GM18508 (cell line): ENCODE measurements around the gene TNIP1.

ENCODE experiments used
- ATAC-seq: cut with Tn5 transposase; IDR thresholded peaks from one replicate; pipeline ENCODE4 v1.9.1; 2021; ENCODE audit warnings: moderate number of reproducible peaks; ENCODE audit not compliant: insufficient read depth, unreplicated experiment

Gene TNIP1

DNA sequence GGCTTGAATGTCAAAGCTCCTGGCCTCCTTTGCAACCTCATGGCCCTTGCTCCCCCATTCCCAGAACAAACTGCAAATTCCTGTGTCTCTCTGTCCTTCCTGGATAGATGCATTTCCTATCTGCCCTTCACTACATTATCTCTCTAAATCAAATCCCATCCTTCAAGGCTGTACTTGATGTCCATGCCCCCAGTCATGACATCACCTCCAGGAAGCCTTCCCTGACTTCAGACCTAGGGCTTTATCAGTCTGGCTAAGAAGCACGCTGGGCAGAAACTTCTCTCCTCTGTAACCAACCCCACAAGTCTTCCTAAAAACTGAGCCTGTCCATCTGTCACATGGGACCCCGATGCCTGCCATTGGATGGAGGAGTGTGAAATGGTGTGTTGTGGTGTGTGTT is 25.7 kb upstream of the TNIP1 start:
- no peak for ATAC-seq

DNA sequence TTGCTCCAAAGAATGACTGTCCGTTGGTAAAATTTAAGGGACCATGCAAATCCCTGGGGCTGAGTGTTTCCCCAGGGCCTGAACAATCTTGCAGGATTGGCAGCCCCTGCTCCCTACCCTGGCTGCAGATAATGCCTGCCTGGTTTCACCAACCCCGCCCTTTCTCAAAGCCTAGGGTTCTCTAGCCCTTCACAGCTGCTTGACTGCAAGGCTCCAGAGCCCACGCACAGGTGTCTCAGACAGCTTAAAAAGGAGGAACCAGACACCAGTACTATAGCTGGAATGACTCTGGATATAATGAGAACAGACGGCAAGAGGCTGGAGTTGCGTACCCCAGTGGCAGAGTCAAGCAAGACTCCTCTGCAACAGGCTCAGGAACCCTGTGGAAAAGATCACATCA is 25.2 kb upstream of the TNIP1 start:
- no peak for ATAC-seq

DNA sequence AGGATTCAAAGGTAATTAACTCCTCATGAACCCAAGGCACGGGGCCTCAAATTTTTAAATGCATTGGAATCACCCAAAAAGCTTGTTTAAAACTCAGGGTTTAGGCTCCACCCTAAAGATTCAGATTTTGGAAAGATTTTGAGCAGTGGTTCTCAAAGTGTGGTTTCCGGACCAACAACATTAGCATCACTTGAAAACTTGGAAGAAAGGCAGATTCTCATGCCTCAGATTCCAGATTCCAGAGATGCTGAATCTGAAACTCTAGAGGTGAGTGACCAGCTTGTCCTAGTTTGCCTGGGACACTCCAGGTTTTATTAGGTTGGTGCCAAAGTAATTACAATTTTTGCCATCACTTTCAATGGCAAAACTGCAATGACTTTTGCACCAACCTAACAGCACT is 24.7 kb upstream of the TNIP1 start:
- ATAC-seq: no peak

DNA sequence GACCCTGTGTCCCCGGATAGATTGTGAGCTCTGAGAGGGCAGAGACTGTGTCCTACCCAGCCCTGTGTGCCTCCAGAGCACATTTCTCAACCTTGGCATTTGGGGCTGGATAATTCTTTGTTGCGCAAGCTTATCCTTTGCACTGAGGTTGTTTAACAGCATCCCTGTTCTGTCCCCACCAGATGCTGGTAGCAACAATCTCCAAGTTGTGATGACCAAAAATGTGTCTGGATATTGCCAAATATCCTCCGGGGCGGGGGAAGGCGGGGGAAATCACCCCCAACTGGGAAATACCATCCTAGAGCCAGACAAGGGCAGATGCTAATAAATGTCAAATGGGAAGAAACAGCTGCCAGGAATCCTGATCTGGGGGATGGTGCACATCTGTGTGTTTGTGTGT is 24.0 kb upstream of the TNIP1 start:
- ATAC-seq: no peak

DNA sequence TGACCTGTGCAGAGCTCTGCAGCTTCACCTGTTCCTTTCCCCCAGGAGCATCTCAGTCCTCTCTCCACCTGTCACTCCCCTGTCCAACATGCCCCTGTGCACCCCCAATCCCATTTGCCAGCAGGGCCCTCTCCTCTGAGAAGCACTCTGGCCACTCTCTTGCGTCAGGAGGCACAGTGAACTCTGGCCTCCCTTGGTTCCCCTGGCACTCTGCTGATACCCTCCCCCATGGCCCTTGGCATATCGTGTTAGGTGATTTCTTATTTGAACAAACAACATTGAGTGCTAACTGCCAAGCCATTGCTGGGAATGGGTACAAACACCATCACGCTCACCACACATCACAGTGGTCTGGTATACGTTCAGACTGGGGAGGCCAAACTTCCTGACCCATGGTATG is 20.9 kb upstream of the TNIP1 start:
- ATAC-seq: no peak

DNA sequence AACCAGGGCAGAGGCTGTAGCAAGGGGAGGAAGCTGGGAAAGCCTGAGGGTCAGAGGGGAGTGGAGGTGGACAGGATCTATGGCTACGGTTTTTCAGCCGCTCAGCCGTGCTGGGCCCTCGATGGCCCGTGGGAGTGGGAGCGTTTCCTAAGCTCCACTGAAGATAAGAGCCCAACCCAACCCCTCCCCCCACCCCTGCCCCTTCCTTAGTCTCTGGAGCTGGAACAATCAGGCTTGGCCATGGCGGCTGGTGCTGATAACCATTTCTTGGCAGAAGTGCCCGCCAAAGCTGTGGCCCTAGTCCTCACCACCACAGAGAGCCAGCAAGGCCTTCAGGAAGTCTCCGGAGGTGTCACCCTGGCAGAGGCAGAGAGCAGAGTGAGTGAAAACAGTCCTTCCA is 20.3 kb upstream of the TNIP1 start:
- ATAC-seq: no peak

DNA sequence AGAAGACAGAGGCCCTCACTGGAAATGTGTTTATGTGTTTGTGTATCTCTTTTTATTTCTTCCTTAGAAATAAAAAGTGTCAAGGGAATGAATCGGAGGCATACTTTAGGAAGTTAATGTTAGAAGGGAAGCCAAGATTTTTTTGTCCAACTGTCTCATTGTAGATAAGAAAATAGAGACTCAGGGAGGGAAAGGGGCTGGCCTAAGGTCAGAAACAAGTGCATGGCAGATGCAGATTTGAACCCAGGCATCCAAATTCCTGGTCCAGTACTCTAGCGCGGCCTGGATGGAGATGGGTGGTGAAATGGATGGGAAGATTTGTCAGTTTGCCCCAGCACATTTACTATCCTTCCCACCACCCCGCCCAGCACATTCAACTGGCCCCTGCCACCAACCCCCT is 19.8 kb upstream of the TNIP1 start:
- no peak for ATAC-seq

DNA sequence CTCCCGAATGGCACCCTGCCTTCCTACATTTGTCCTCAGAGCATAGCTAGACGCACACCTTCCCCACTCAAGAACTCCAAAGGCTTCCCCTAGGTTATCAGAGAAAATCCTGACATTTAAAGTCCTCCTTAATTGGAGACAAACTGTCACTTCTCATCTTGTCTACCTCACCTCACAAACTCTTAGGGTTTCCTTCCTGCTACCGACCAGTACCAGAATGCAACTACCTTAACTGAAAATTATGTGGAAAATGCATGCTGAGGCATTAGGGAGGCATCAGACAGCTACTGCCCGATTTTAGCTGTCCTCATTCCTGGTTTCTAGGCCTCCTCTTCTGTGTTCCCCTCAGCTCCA is 17.9 kb upstream of the TNIP1 start:
- no peak for ATAC-seq

DNA sequence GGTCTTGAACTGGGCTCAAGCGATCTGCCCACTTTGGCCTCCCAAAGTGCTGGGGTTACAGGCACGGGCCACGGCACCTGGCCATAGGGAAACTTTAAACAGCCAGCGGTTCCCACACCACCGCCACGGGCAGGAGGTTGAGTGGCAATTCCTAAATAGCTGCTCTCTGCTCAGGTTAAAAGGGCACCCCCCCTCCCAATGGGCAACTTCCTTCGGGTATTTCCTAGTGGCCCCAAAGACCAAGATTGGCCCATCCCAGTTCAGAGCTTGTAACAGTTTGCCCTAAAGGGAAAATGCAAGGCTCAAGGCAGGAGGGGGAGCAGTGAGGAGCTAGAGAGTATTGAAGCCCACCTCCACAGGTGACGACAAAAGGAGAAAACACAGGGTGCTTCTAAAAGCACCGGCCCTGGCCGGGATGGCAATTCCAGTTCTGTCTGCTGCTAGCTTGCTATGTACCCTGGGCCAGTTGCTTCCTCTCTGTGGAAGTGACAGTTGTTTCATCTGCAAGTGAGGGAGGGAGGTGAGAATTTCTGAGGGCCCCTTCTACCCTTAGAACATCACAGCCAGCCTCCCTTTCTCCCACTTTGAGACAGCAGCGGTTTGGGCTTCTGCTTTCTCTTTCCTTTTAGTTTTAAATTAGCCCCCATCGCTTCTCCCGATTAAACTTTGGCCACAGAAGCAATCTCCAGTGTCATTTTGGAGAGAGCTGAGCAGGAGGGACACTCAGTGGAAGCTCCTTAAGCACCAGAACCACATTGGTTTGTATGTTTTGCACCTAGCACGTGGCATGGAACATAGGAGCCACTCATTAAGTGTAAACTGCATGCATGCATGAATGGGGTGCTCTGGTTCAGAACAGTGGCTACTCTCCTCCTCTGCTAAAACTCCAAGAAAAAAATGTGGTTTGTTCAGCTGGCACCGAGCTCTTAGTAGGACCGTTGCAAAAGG is 17.3 kb upstream of the TNIP1 start:
- peak; percentile 34 for ATAC-seq

DNA sequence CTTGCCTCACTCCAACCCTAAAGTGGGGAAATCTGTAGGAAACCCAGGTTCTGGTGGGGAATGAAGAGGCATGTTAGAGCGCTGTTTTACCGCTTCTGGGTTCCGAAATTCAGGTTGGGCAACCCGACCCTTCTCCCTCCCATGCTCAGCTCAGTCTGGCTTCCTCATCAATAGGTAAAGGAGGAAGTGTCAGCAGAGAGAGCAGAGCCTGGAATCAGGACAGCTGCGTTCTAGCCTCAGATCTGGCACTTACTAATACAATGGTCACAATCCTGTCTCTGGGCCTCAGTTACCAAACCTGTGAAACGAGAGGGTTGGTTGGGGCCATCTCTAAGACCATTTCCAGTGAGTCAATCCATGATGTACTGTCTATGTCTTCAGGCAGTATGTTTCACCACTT is 16.2 kb upstream of the TNIP1 start:
- ATAC-seq: no peak

DNA sequence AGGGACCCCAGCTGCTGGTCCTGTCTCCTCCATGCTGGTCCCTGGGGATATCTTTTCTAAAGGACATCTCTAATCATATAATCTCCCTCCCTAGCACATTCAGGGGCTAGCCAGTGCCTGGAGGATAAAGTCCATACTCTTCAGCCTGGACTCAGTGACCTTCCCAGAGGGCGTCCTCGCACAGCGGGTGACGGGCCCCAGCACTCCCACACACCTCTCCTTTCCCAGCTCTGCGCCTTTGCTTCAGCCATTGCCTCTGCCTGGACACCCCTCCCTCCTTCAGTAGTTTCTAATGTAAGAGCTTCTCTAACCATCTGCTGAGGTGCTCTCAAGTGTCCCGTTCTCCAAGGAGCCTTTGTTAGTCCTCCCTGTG is 15.2 kb upstream of the TNIP1 start:
- no peak for ATAC-seq

DNA sequence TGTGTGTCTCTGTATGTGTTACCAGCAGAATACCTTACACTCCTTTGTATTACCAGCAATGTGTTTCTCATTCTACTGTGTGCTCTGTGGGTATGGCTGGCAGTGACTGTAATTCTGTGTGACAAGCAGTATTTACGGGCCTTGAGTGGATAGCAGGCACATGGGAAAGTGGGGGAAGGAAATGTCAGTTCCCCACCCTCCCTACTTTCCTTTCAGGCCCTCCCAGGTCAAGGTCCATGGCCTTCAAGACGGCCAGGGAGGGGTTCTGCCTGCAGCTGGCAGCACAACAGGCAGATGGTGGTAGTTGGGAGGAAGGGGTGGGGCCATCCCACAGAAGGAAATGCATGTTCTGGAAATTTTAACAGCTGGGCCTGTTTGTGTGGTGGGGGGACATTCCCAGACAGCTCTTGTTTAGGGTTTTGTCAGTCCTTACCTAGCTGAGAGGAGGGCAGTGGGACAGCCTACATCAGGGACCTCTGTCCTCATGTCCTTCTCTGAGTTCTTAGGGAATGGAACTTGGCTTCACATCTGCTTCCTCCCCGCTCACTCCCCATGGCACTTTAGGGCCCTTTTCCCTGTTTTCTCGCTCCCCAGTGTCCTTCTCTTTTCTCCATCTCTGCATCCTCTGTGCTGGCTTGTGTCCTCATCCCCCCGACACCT is 14.6 kb upstream of the TNIP1 start:
- no peak for ATAC-seq

DNA sequence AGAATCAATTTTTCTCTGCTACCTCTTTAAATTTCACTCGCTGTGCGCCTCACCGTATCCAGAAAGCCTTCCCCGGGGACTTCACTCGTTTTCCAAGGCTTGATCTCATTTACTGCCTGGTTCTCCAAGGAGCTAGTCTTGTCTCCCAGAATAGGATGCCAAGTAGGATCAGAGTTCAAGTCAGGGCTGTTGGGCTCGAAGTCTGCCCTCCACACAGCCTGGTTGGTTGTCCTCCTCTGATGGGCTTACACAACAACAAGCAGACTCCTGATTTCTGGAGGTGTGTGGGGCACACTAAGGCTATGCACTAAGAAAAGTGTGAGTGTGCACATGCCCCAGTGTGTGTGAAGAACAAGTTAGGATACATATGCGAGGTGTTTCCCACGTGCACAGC is 14.0 kb upstream of the TNIP1 start:
- ATAC-seq: no peak

DNA sequence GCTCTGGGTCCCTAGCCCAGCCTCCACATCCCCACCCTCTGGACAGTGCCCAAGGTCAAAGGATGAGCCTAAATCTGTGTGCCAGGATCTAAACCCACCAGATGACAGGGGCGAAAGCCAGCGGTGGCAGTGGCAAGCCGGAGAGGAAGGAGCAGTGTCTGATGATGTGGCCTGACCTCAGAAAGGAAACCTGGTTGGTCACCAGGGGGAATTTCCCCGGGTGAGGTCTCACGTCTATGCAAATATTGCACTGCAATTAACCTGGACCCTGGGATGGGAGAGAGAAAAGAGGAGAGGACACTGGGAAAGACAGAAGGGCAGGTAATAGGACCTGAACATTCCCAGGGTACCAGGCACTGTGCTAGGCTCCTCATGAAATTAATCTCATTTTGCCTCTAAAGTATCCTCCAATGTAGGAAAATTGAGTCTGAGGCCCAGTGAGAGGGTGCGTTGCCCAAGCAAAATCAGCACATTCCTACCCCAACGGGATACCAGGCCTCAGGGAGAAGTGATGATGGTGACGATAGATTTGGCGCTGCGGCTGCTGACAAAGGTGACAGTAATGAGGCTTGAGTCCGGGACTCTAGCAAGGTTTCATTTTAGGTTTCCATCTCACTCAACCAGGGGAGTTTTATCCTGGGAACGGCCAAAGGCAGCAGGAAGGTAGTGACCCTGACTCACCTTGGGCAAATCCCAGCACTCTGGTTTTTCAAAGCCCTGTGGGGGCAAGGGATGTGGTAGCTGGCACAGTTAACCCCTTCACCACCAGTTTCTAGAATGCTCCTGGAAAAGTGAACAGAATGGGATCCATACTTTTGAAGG is 13.4 kb upstream of the TNIP1 start:
- peak; percentile 59 for ATAC-seq

DNA sequence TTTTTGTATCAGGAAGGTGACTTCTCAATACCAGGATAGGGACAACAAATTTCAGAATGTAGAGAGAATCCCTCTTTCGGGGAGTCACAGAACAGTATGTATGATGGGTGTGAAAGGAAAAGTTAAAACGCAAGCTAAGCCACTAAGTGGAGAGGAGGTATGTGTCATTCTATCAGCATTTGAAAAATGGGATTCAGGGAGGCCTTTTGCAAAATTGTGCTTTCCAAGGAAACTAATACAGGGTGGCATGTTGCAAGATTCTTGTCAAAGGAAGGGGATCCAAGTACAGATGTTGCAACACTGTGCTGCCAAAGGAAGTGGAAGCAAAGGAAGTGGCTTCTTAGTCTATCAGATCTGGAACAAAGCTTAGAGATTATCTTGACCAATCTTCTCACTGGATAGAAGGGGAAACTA is 12.6 kb upstream of the TNIP1 start:
- no peak for ATAC-seq

DNA sequence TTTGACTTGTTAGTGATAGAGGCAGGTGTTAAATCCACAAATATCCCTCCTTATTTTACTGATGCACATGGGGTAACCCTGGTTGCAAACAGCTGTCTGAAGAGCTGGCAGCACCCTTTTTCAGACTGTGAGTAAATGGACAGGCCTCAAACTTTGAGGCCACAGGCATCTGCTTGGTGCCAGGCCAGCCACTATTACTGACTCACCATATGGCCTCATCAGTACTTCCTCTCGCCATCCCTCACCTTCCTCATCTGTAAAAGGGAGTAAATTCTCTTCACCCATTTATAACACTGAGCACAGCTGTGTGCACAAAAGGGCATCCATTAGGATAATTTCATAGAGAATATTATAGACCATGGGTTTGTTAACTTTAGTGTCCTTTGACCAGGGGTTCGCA is 11.9 kb upstream of the TNIP1 start:
- no peak for ATAC-seq

DNA sequence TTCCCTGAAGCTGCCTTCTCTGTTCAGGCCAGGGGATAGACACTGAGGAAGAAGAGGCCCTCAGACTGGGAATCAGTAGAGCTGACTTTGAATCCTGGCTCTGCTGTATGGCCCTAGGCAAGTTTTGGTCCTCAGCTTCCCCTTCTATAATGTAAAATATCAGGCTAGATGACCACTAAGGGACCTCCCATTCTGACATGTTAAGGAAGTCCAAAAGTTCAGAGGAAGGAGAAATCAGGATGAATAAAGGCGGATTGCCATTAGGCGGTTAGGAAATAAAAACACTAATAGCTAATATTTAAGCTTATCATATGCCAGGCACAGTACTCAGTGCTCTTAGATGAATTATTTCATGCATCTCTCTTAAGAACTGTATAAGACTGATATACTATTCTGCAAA is 8.9 kb upstream of the TNIP1 start:
- no peak for ATAC-seq

DNA sequence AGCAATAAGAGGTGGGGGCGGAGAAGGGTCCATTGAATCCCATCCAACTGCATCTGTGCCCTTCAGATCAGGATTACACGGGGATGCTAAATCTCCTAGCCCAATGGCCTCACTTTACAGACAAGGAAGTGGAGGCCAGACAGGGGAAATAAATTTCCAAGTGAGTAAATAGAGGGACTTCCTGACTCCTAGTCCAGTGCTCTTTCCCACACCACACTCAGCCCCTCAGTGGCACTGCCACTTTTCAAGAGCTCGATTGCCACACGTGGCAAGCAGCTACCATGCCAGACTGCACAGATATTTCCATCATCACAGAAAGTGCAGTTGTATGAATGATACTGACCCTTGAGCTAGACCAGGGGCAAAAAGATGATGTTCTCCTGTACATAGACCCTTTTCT is 8.2 kb upstream of the TNIP1 start:
- no peak for ATAC-seq

DNA sequence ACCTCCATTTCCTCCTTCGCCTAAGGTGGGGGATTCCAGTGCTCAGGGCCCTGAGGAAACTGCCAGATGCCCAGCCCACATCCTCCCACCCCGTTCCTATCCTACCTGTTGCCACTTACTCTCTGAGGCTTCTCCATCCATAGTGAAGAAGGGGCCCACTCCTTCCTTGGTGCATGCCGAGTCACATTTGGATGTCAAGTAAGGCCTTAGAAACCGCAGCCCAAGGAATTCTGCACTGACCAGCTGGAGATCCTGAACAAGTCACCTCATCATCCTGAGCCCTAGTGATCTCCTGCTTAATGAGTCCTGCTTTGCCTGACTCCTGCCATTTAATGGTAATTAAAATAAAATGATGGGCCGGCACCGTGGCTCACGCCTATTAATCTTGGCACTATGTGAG is 6.7 kb upstream of the TNIP1 start:
- ATAC-seq: no peak

DNA sequence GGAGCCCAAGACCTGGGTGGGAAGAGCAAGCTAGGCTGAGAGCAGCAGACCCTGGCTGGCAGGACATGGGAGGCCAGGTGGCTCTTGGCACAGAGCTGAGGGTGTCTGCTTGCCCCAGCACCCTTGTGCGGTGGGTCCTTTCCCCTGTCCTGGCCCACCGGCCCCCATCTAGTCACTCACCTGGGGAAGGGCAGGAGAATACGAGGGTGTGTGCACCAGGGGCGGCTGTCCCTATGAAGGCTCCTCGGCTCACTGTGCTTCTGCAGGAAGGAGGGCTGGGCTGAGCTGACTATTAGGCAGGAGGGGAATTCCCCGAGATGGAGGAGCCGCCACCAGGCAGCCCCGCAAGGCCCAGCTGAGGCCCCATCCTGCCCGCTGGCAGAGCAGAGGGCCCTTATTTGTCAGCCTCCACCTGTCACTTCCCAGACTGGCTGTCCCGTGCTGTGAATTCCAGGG is 6.1 kb upstream of the TNIP1 start:
- peak; percentile 49 for ATAC-seq
